ENCODE results near the gene CASZ1. TPM values are rescaled to one million over a fixed set of nuclear protein-coding genes. Genes with fewer than 3 reads are reported as not detected.
A peak's percentile ranks its signal among the peaks of the same experiment; 100 is the strongest.

Gene CASZ1
- total RNA-seq, 2 donors from 2014 or later: 45.0 to 56.0 TPM

- TF ChIP-seq CTCF (IDR thresholded peaks at IDR 0.05): no peak
- Histone ChIP-seq H3K4me1 (peaks cover 16% of the 10 kb centered on the region), H3K27me3 (no peaks in the 10 kb centered on the region), H3K27ac (peak overlapping the region; percentile 47), H3K9ac (ENCODE audit: low read depth in 2 of 2, low read length in 2 of 2) (peak overlapping the region; percentile 57 to 74), H3K36me3 (no peaks in the 10 kb centered on the region), H3K4me3 (no peak overlapping the region), H3K9me3 (no peaks in the 10 kb centered on the region)
- peak; percentile 50 for DNase-seq
- intact Hi-C loops (cut with DNase I): no loop called here
Observed at GRCh38 chr1:10814976-10815857, 18.8 kb upstream of the CASZ1 start.

- intact Hi-C loops (cut with DNase I): no loop called here
- H3K4me3 ChIP-seq: no peak overlapping the region
- no peak for DNase-seq
- peaks cover 16% of the 10 kb centered on the region for H3K4me1 ChIP-seq
- H3K36me3 ChIP-seq: no peaks in the 10 kb centered on the region
- peak overlapping the region in 1 of 2 donors; percentile 74 for H3K9ac ChIP-seq (ENCODE audit: low read depth in 2 of 2, low read length in 2 of 2)
- no peak overlapping the region for H3K27ac ChIP-seq
- H3K27me3 ChIP-seq: no peaks in the 10 kb centered on the region
- H3K9me3 ChIP-seq: no peaks in the 10 kb centered on the region
- no peak for TF ChIP-seq CTCF (IDR thresholded peaks at IDR 0.05)
Observed at GRCh38 chr1:10814312-10814711, 17.9 kb upstream of the CASZ1 start.

- H3K27ac ChIP-seq: no peak overlapping the region
- no peaks in the 10 kb centered on the region for H3K27me3 ChIP-seq
- H3K9ac ChIP-seq (ENCODE audit: low read depth in 2 of 2, low read length in 2 of 2): no peak overlapping the region
- intact Hi-C loops (cut with DNase I): no loop called here
- no peak overlapping the region for H3K4me3 ChIP-seq
- no peaks in the 10 kb centered on the region for H3K9me3 ChIP-seq
- DNase-seq: no peak
- H3K36me3 ChIP-seq: no peaks in the 10 kb centered on the region
- H3K4me1 ChIP-seq: peaks cover 14% of the 10 kb centered on the region
- TF ChIP-seq CTCF (IDR thresholded peaks at IDR 0.05): no peak
Observed at GRCh38 chr1:10813799-10814198, 17.4 kb upstream of the CASZ1 start.

- Histone ChIP-seq H3K4me3 (no peak overlapping the region), H3K4me1 (peaks cover 10% of the 10 kb centered on the region), H3K27ac (no peak overlapping the region), H3K9me3 (no peaks in the 10 kb centered on the region), H3K36me3 (no peaks in the 10 kb centered on the region), H3K27me3 (no peaks in the 10 kb centered on the region), H3K9ac (ENCODE audit: low read depth in 2 of 2, low read length in 2 of 2) (no peak overlapping the region)
- intact Hi-C loops (cut with DNase I): no loop called here
- no peak for TF ChIP-seq CTCF (IDR thresholded peaks at IDR 0.05)
- DNase-seq: no peak
Observed at GRCh38 chr1:10812387-10812915, 16.0 kb upstream of the CASZ1 start.

- H3K9me3 ChIP-seq: no peaks in the 10 kb centered on the region
- no peak for DNase-seq
- TF ChIP-seq CTCF (IDR thresholded peaks at IDR 0.05): no peak
- H3K9ac ChIP-seq (ENCODE audit: low read depth in 2 of 2, low read length in 2 of 2): no peak overlapping the region
- H3K4me1 ChIP-seq: no peaks in the 10 kb centered on the region
- H3K4me3 ChIP-seq: no peak overlapping the region
- H3K36me3 ChIP-seq: no peaks in the 10 kb centered on the region
- intact Hi-C loops (cut with DNase I): no loop called here
- no peak overlapping the region for H3K27ac ChIP-seq
- no peaks in the 10 kb centered on the region for H3K27me3 ChIP-seq
Observed at GRCh38 chr1:10808441-10808840, 12.0 kb upstream of the CASZ1 start.

All from colonic mucosa (tissue), 4 donors.